Lung (tissue), 12 donors: Measurements from ENCODE around the gene CDS2. TPM values are rescaled to one million over a fixed set of nuclear protein-coding genes. Genes with fewer than 3 reads are reported as not detected.
A peak's percentile ranks its signal among the peaks of the same experiment; 100 is the strongest.

Experiments
- ATAC-seq: fragments of 200-7000 bp; cut with Tn5 transposase; one replicate; pipeline ENCODE4 v1.9.1; 2020; ENCODE audit warnings: moderate number of reproducible peaks; ENCODE audit not compliant: insufficient read depth, low FRiP score
- DNase-seq, 3 donors: peaks; one replicate each; pipeline ENCODE4 v3.0.0-alpha.2; 2013 to 2017
- H3K27ac ChIP-seq, 2 donors: one replicate each; pipeline ENCODE4 v1.5.1; 2013; ENCODE audit warnings: mild to moderate bottlenecking in 2 of 2, moderate library complexity in 2 of 2, control low read depth in 1 of 2, inconsistent platforms in 1 of 2, low read depth in 1 of 2, low read length in 1 of 2
- H3K27me3 ChIP-seq, 3 donors: one replicate each; pipeline ENCODE4 v1.5.1; 2013; ENCODE audit warnings: low read length in 2 of 3; ENCODE audit not compliant: control insufficient read depth in 3 of 3, insufficient read depth in 3 of 3
- H3K36me3 ChIP-seq, 4 donors: one replicate each; pipeline ENCODE4 v1.5.1; 2013; ENCODE audit warnings: low read length in 4 of 4, mild to moderate bottlenecking in 1 of 4, moderate library complexity in 1 of 4; ENCODE audit not compliant: control insufficient read depth in 4 of 4, insufficient read depth in 4 of 4
- H3K4me1 ChIP-seq, 5 donors: one replicate each; pipeline ENCODE4 v1.5.1; 2013; ENCODE audit warnings: low read length in 5 of 5, mild to moderate bottlenecking in 2 of 5, moderate library complexity in 1 of 5; ENCODE audit not compliant: control insufficient read depth in 5 of 5, insufficient read depth in 5 of 5
- H3K4me3 ChIP-seq: one replicate; pipeline ENCODE4 v1.5.1; 2013; ENCODE audit warnings: mild to moderate bottlenecking, control low read depth, moderate library complexity
- H3K9ac ChIP-seq, 2 donors: one replicate each; pipeline ENCODE4 v1.5.1; 2013; ENCODE audit warnings: low read length in 2 of 2, control low read depth in 1 of 2; ENCODE audit not compliant: insufficient read depth in 1 of 2
- H3K9me3 ChIP-seq, 4 donors: one replicate each; pipeline ENCODE4 v1.5.1; 2013; ENCODE audit warnings: low read length in 3 of 4, mild to moderate bottlenecking in 1 of 4, moderate library complexity in 1 of 4; ENCODE audit not compliant: control insufficient read depth in 4 of 4, insufficient read depth in 3 of 4
- CTCF ChIP-seq: IDR thresholded peaks from 2 replicates; pipeline ENCODE4 v1.5.1; 2012; ENCODE audit warnings: mild to moderate bottlenecking; ENCODE audit errors: control extremely low read depth, extremely low read depth
- WGBS, 2 donors: extraction: QIAGEN DNeasy Blood & Tissue Kit; methylation state at CpG; one replicate each; pipeline ENCODE4 v1.1.7; 2013; 5-methylcytosine and 5-hydroxymethylcytosine counted together
- polyA plus RNA-seq, 2 donors: library from polyadenylated mRNA; stranded (reverse); fragments of 200-250 nt; gene quantifications; one replicate each; pipeline ENCODE4 v1.2.1, GENCODE V29; 2013
- total RNA-seq, 2 donors: library from RNA; depleted of rRNA in 1 of 2; stranded (reverse); fragments of >200 nt in 1 of 2; gene quantifications; one replicate each; pipeline ENCODE4 v1.2.1, GENCODE V29; 2014 to 2021
- donor health status: control.
- donor health status: control.
- donor health status: Bipolar disorder and iron deficiency.
- donor health status: healthy.
- donor health status: DM: yes; HTN: yes; CAD: no.

CDS2 gene
- total and polyA plus RNA-seq, 4 donors: 15.7 to 50.8 (median 37.0) TPM

- no peaks in the 10 kb centered on the region for H3K9me3 ChIP-seq
- H3K27me3 ChIP-seq: no peaks in the 10 kb centered on the region
- DNase-seq (no peak), ATAC-seq (no peak)
- no peak overlapping the region for H3K9ac ChIP-seq
- H3K4me3 ChIP-seq: no peak overlapping the region
- peaks cover 0 to 35% (median 21%) of the 10 kb centered on the region in 5 donors for H3K4me1 ChIP-seq
- peaks cover 0 to 18% (median 4%) of the 10 kb centered on the region in 4 donors for H3K36me3 ChIP-seq
- H3K27ac ChIP-seq: peak overlapping the region; percentile 12 to 43
- TF ChIP-seq CTCF: no peak
- WGBS, 2 donors: 70 to 75% methylated on average over 8 of the region's 8 CpGs
Observed at GRCh38 chr20:5172167-5172601, 45.4 kb downstream of the CDS2 start.

- Histone ChIP-seq H3K4me1 (peaks cover 0 to 35% (median 21%) of the 10 kb centered on the region in 5 donors), H3K36me3 (peaks cover 0 to 19% (median 4%) of the 10 kb centered on the region in 4 donors), H3K9me3 (no peaks in the 10 kb centered on the region), H3K27ac (peak overlapping the region; percentile 14 to 34), H3K4me3 (no peak overlapping the region), H3K27me3 (no peaks in the 10 kb centered on the region), H3K9ac (no peak overlapping the region)
- no peak for TF ChIP-seq CTCF
- no peak for DNase-seq
- WGBS, 2 donors: 90 to 94% methylated on average over 8 of the region's 8 CpGs
- ATAC-seq: no peak
Observed at GRCh38 chr20:5172903-5173463, 46.2 kb downstream of the CDS2 start.

GRCh38 chr20:5173751-5174150, 46.9 kb downstream of the CDS2 start:
- Histone ChIP-seq H3K4me1 (peaks cover 0 to 33% (median 19%) of the 10 kb centered on the region in 5 donors), H3K9me3 (no peaks in the 10 kb centered on the region), H3K27ac (no peak overlapping the region), H3K9ac (no peak overlapping the region), H3K27me3 (no peaks in the 10 kb centered on the region), H3K4me3 (no peak overlapping the region), H3K36me3 (peaks cover 0 to 25% (median 6%) of the 10 kb centered on the region in 4 donors)
- 41 to 62% methylated on average over 4 of the region's 4 CpGs for WGBS, 2 donors
- DNase-seq (no peak), ATAC-seq (no peak)
- no peak for TF ChIP-seq CTCF

- no peak overlapping the region for H3K4me3 ChIP-seq
- DNase-seq: no peak
- 89 to 93% methylated on average over 6 of the region's 6 CpGs for WGBS, 2 donors
- H3K36me3 ChIP-seq: peaks cover 0 to 33% (median 10%) of the 10 kb centered on the region in 4 donors
- peaks cover 0 to 13% (median 0%) of the 10 kb centered on the region in 5 donors for H3K4me1 ChIP-seq
- no peak for TF ChIP-seq CTCF
- ATAC-seq: no peak
- H3K9me3 ChIP-seq: no peaks in the 10 kb centered on the region
- H3K27ac ChIP-seq: no peak overlapping the region
- no peak overlapping the region for H3K9ac ChIP-seq
- H3K27me3 ChIP-seq: no peaks in the 10 kb centered on the region
Observed at GRCh38 chr20:5177071-5177470, 50.3 kb downstream of the CDS2 start.
